TTC549 (cell line): ENCODE measurements around the gene POLA1.

Experiments
- FAIRE-seq: peaks from 2 replicates; lab custom pipeline; 2012; peaks lifted over from hg19 to GRCh38; lab: Jason Lieb, UNC

Gene POLA1

GRCh38 chrX:24877854-24878650 lies 184.3 kb downstream of the POLA1 start:
- FAIRE-seq = no peak

GRCh38 chrX:24879679-24880078 lies 186.0 kb downstream of the POLA1 start:
- no peak for FAIRE-seq

GRCh38 chrX:24886916-24887315 lies 193.2 kb downstream of the POLA1 start:
- no peak for FAIRE-seq

- FAIRE-seq = no peak
Measured at GRCh38 chrX:24890677-24891076, 197.0 kb downstream of the POLA1 start.

GRCh38 chrX:24899391-24899790 lies 205.7 kb downstream of the POLA1 start:
- no peak for FAIRE-seq

GRCh38 chrX:24900234-24900633 lies 206.5 kb downstream of the POLA1 start:
- FAIRE-seq = no peak

GRCh38 chrX:24902806-24903205 lies 209.1 kb downstream of the POLA1 start:
- no peak for FAIRE-seq

- FAIRE-seq = no peak
Measured at GRCh38 chrX:24918715-24919114, 225.0 kb downstream of the POLA1 start.

GRCh38 chrX:24920769-24921168 lies 227.1 kb downstream of the POLA1 start:
- no peak for FAIRE-seq

GRCh38 chrX:24925430-24925829 lies 231.7 kb downstream of the POLA1 start:
- FAIRE-seq = no peak

- FAIRE-seq = no peak
Measured at GRCh38 chrX:24927372-24927771, 233.7 kb downstream of the POLA1 start.

- no peak for FAIRE-seq
Measured at GRCh38 chrX:24928114-24928513, 234.4 kb downstream of the POLA1 start.

GRCh38 chrX:24934279-24934678 lies 240.6 kb downstream of the POLA1 start:
- FAIRE-seq = no peak

- FAIRE-seq = no peak
Measured at GRCh38 chrX:24945009-24945408, 251.3 kb downstream of the POLA1 start.

- FAIRE-seq = no peak
Measured at GRCh38 chrX:24946369-24946768, 252.7 kb downstream of the POLA1 start.

GRCh38 chrX:24954732-24955131 lies 261.0 kb downstream of the POLA1 start:
- no peak for FAIRE-seq

GRCh38 chrX:24955372-24955930 lies 261.7 kb downstream of the POLA1 start:
- FAIRE-seq = no peak

- no peak for FAIRE-seq
Measured at GRCh38 chrX:24956828-24957227, 263.1 kb downstream of the POLA1 start.

- FAIRE-seq = no peak
Measured at GRCh38 chrX:24961809-24962208, 268.1 kb downstream of the POLA1 start.

GRCh38 chrX:24963823-24964222 lies 270.1 kb downstream of the POLA1 start:
- no peak for FAIRE-seq

- FAIRE-seq = no peak
Measured at GRCh38 chrX:24965372-24965771, 271.7 kb downstream of the POLA1 start.

- FAIRE-seq = no peak
Measured at GRCh38 chrX:24969812-24970211, 276.1 kb downstream of the POLA1 start.

GRCh38 chrX:24979081-24979480 lies 285.4 kb downstream of the POLA1 start:
- FAIRE-seq = no peak

- FAIRE-seq = no peak
Measured at GRCh38 chrX:24981030-24981429, 287.3 kb downstream of the POLA1 start.
